SW480 (cell line): Measurements from ENCODE around the gene GPR150.

Experiments used
- DNase-seq: peaks from one replicate; pipeline ENCODE4 v3.0.0-alpha.2; 2016; ENCODE audit warnings: low spot score

GPR150 gene

GRCh38 chr5:95620030-95620869, at the start of gene GPR150:
TSS of gene GPR150 (plus strand) at chr5:95620087. CDS start at chr5:95620276, 189 bp downstream.
- peak; percentile 76 for DNase-seq

- no peak for DNase-seq
Observed at GRCh38 chr5:95572016-95572415, 47.9 kb upstream of the GPR150 start.

GRCh38 chr5:95581576-95581975, 38.3 kb upstream of the GPR150 start:
- no peak for DNase-seq

- DNase-seq, result no peak
Observed at GRCh38 chr5:95583992-95584391, 35.9 kb upstream of the GPR150 start.

GRCh38 chr5:95590880-95591279, 29.0 kb upstream of the GPR150 start:
- DNase-seq, result no peak

- no peak for DNase-seq
Observed at GRCh38 chr5:95591490-95591901, 28.4 kb upstream of the GPR150 start.

- no peak for DNase-seq
Observed at GRCh38 chr5:95595289-95595931, 24.5 kb upstream of the GPR150 start.

- DNase-seq, result no peak
Observed at GRCh38 chr5:95599252-95599651, 20.6 kb upstream of the GPR150 start.

GRCh38 chr5:95600557-95600956, 19.3 kb upstream of the GPR150 start:
- no peak for DNase-seq

GRCh38 chr5:95605786-95606185, 14.1 kb upstream of the GPR150 start:
- DNase-seq, result no peak

GRCh38 chr5:95606419-95606818, 13.5 kb upstream of the GPR150 start:
- no peak for DNase-seq

- DNase-seq, result no peak
Observed at GRCh38 chr5:95609711-95610110, 10.2 kb upstream of the GPR150 start.

GRCh38 chr5:95610546-95610945, 9.3 kb upstream of the GPR150 start:
- no peak for DNase-seq

- no peak for DNase-seq
Observed at GRCh38 chr5:95611396-95611795, 8.5 kb upstream of the GPR150 start.

- DNase-seq, result no peak
Observed at GRCh38 chr5:95613514-95613913, 6.4 kb upstream of the GPR150 start.

GRCh38 chr5:95615164-95615467, 4.8 kb upstream of the GPR150 start:
- no peak for DNase-seq

GRCh38 chr5:95617057-95617456, 2.8 kb upstream of the GPR150 start:
- no peak for DNase-seq

- no peak for DNase-seq
Observed at GRCh38 chr5:95619096-95619495, 791 bp upstream of the GPR150 start.

- DNase-seq, result no peak
Observed at GRCh38 chr5:95619514-95620029, 315 bp upstream of the GPR150 start.

- peak; percentile 22 for DNase-seq
Observed at GRCh38 chr5:95620870-95621838, 1.3 kb downstream of the GPR150 start.

GRCh38 chr5:95621839-95622629, 2.1 kb downstream of the GPR150 start:
- DNase-seq, result no peak
